Erythroblast (primary cell): Measurements from ENCODE around the gene KIF9.

Experiments used
- GATA1 ChIP-seq: IDR thresholded peaks from 2 replicates; pipeline ENCODE4 v1.6.1; 2011; ENCODE audit warnings: low read depth, mild to moderate bottlenecking, control low read depth, low read length, moderate library complexity
- POLR2A ChIP-seq: IDR thresholded peaks from 2 replicates; pipeline ENCODE4 v1.6.1; 2011; ENCODE audit warnings: mild to moderate bottlenecking, low read length

DNA sequence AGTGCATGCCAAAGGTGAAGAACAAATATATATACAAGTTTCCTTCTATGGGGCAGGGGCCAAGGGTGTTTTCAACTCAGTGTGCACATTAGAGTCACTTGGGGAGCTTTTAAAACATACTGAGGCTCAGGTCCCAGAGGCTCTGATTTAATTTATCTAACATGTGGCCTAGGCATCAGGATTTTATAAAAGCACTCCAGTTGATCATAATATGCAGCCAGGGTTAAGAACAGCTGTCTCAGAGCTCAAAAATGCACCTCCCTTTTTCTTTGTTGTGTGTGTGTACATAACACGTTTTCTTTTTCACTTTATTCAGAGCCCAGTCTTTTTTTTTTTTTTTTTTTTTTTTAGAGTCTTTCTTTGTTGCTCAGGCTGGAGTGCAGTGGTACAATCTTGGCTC is 60.8 kb downstream of the KIF9 start:
- no peak for TF ChIP-seq POLR2A
- TF ChIP-seq GATA1 = no peak
